ENCODE data around the gene PSAP. TPM values are rescaled to one million over a fixed set of nuclear protein-coding genes. Genes with fewer than 3 reads are reported as not detected.

The PSAP gene
- total RNA-seq, 1 donor from 2014 or later = 1,464 TPM

DNA sequence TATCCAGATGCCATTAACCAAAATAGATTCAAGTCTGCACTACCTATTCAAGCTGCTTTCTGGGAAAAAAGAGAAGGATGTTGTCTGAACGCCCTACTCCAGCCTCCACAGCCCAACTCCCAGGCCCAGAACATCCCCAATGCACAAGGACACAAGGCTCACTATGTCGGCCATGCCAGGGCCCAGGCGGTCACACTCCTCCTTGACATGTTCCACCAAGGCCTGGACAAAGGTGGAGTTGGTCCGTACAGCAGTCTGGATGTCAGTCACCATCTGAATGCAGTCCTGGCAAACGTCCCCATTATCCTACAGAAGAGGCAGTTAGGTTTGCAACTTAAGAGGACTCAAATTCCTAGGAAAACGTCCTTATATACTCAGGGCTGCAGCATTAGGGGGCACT lies 23.2 kb downstream of the PSAP start:
- DNase-seq (ENCODE audit: low read depth) = no peak

DNA sequence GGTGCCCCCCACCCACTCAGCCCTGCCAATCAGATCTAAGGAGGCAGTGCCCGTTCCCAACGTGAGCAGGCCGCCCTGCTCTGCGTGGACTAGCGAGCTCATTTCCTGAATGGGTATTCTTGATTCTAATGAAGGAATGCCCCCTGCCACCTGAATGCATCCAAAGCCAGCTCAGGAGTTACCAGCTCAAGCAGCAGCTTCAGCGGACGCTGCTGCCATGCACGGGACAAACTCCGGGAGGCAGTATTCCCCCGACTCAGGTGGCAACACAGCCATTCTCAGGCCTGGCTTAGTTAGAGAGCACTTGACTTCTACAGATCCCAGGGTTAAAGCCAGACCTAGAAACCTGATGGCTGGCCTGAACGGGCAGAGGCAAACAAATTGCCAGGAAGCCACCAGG lies 25.8 kb downstream of the PSAP start:
- no peak for DNase-seq (ENCODE audit: low read depth)

DNA sequence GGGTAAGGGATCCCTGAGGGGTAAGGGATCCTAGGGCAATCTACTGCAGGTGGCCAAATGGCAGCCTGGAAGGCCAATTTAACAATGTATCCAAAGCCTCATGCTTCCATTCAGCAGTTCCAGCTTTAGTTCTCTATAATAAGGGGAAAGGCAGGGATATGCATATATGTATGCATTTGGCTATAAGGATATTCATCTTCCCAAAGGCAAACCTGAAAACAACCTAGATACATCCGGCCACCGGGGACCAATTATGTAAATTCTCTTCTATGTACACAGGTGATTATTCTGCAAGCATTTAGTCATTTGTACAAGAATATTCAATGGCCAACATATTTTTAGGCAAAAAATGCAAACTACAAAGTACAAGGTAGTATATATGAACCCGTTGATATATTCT lies 26.7 kb downstream of the PSAP start:
- DNase-seq (ENCODE audit: low read depth) = no peak

DNA sequence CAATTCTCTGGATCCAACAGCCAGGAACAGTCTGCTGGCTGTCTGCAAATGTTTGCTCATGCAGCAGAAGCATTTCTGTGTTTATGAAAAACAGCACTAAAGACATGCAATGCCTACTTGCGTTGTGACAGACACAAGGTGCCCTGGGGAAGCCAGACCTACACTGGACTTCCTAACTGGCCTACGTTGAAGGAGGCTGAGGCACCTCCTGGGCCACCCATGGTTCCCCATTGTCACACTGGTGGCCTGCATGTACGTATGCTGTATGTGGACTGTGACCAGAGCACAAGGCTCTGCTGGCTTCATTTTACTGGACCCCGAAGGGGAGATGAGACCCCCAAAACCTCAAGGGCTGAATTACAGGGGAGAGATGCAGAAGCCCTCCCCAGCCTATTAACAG lies 27.7 kb downstream of the PSAP start:
- no peak for DNase-seq (ENCODE audit: low read depth)

DNA sequence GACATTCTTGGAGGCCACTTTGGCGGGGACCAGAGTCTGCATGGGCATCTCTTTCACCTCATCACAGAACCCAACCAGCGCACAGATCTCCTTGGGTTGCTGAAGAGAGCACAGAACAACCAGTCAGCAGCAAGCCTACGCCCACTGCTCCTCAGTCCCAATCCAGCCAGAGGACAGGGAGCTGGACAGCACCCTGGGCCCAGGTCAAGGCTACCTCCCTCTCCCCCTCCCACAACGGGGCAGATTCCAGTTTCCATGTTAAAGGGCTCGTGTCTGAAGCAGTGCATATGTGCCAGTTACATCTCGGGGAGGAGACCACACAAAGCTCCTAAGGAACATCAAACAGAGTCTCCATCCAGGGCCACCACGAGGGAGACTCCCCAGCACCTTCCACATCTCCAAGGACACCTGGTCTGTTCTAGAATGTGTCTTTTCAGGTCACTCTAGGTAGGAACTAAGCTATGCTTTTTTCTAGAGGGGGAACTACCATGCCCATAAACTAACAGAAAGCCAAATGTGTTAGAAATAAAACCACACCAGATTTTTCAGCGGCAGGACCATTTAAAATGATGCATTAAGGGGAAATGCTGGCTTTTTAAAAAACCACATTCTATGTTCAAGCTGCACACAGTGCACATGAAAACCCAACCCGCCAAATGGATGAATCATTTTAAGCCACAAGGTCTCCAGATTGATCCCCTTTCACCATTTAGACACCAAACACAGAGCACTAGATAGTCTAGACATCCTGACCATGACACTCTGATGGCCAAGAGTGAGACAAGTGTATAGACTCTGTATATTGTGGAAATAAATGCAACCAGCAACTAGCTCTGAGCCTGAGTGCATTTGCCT lies 28.9 kb downstream of the PSAP start:
- DNase-seq (ENCODE audit: low read depth) = no peak

DNA sequence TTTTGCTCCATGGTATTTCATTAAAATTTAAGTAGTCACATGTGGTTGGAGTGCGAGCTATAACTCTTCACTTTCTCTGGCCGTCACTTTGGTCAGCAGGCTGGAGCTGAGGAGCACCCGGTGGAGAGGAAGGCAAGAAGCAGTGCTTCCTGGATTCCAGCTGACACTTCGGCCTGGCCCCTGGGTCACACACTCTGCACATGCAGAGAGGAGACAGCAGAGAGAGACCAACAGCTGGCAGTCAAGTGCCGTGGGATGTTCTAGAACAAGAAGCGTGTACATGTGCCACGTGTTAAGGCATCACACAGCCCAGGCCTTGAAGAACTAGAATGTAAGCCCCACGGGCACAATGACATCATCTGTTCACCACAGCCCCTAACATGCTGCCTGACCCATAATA lies 30.1 kb downstream of the PSAP start:
- no peak for DNase-seq (ENCODE audit: low read depth)

DNA sequence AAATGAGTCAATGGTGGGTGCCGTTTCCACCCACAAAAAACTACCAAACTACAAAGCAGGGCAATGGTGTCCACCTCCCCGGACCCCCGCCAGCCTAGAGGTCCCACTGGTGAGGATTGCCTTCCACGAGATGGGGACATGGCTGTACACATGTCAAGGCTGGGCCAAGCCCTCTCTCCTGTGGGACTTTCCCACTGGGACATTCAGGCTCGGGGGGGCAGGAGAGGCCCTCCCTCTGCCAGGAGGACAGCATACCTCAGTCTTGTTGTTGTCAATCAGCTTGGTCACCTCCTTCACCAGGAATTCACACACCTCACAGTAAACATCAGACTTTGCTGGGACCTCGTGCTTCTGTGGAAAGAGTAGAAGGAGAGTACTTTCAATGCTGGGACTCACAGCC lies 31.1 kb downstream of the PSAP start:
- DNase-seq (ENCODE audit: low read depth) = no peak

DNA sequence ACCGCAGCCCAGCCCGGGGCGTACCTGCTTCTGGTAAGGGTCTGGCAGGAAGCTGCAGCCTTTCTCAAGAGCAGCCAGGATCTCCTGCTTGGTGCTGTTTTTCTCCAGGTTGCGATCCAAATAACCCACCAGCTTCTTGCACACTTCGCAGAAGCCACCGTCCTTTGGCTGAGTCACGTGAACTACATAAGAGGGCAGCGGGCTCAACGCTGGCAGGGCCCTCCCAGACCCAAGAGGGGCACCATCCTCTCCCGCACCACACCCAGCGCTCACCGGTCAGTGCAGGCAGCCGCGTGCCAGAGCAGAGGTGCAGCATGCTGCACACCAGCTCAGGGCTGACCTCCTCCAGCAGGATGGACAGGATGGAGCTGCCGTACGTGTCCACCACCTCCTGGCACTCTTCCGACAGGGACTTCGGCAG lies 31.6 kb downstream of the PSAP start:
- DNase-seq (ENCODE audit: low read depth) = no peak

DNA sequence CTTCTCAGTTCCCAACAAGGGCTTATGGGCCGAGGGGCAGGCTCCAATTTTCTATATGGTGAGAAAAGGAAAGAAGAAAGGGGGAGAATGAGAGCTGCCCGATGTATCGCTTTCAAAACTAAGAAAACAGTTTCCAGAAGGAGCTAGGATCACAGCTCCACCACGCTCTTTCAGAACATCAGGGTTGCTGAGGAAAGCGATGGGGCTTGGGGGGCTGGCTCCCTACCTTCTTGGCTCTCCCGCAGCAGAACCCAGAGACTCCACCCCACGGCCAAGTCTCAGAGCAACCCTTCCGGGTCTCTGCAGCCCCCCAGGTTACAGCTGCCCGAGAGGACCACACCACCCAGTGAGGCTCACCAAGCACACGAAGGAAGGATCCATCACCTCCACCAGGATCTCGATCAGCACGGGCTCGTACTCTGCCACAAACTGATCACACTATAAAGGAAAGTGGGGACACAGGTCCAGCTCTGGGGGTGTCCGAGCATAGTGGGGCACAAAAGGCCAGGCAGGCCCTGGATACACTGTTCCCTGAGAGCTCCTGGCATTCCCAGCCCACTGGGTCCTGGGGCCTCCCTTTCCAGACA lies 32.3 kb downstream of the PSAP start:
- DNase-seq (ENCODE audit: low read depth) = no peak

DNA sequence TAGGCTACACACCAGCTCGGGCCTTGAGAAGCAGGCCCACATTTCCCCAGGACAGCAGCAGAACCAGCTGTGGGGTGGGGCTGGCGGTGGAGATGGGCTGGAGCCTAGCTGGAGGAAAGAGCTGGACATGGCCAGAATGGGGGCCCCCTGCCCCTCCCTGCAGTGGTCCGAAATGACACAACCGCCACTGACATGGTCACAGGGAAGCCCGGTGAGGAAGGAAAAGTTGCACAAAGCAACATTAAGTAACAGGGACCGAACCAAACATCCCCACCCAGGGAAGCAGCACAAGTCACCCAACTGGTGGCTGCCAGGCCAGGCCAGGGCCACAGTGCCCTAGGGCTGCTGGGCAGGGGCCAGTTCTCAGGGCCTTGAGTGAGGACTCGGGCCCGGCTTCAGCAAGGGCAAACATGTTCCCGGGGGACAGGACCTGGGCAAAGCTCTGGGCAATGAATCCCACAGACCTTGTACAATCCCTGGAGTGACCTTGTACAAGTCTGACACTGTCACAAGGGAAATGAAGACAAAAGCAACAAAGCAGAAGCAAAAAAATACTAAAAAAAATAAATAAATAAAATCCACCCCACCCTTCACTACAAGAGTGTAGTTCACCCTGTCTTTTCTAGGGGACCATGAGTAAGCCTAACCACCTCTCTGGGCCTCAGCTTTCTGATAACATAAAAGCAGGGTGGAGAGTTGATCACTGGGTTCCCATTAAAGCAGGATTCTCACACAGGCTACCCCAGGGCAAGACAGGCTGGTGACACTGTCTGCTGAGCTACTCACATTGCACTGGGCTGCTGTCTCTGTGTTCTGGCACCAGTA lies 33.0 kb downstream of the PSAP start:
- no peak for DNase-seq (ENCODE audit: low read depth)

DNA sequence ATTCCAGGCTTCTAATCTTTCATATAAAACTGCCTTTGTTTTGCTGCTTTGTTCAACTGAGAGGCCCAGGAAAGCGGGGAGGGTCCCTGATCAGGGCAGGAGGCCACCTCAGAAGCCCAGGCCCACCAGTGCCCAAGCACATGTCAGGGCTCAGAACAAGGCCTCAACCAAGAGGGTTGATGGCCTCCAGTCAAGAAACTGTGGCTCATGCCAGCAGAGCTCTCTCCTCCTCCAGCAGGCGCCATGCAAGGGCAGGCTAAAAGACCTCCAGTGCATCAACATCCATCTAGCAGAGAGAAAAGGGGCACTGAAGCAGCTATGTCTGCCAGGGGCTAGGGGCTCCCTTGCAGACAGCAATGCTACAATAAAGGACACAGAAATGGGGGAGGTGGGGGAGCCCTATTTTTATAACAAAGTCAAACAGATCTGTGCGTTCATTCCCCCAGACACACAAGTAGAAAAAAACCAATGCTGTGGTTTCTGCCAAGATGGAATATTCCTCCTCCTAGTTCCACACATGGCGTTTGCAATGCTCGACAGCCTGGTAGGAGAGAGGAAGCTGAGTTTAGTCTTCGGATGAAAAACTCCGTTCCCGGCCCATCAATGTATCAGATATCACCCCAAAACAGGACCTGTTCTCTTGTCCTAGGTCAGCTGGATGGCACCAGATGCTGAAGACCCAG lies 34.0 kb downstream of the PSAP start:
- DNase-seq (ENCODE audit: low read depth) = no peak

DNA sequence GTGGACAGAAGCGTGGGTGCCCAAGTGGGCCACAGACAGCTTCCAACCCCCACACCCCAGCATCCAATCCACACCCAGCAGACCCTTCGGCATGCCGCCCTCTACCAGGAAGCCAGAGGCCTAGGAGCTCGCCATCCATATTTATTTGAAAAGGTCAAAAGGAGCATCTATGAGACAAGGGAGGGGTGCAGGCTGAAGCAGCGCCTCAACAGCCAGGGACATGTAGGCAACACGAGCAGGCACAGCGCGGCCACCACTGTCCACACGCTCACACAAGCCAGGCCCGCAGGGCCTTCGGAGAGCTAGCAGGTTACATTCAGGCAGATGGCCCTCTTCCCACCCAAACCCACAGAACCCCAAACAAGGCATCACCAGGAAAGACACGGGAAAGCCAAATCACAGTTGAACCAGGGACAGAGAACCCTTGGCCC lies 34.6 kb downstream of the PSAP start:
- no peak for DNase-seq (ENCODE audit: low read depth)

DNA sequence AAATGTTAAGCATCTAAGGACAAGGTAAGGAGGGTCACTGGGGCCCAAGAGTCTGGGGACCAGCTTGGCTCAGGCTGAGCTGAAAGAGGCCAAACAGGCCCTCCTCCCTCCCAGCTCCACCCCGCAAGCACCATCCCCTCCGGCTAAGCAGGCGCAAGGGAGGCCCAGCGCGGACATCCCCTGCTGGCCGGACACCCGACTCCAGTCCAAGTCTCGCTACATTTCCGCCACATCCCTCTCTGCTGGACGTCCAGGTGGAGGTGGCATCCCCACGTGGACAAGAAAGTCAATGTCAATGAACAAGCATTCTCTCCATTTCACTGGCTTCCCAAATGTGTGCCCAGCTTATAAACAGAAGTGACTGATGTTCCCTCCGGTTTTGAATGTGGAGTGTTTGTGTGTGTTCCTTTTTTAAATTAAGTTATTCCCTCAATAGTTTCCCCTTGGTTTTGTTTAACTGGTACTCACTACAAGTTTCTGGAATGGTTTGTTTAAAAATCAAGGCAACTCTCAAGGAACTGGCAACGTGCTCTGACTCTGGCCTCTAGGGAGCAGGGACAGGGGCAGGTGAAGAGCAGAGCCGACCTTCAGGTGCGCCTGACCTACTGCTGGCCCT lies 35.4 kb downstream of the PSAP start:
- DNase-seq (ENCODE audit: low read depth) = no peak

DNA sequence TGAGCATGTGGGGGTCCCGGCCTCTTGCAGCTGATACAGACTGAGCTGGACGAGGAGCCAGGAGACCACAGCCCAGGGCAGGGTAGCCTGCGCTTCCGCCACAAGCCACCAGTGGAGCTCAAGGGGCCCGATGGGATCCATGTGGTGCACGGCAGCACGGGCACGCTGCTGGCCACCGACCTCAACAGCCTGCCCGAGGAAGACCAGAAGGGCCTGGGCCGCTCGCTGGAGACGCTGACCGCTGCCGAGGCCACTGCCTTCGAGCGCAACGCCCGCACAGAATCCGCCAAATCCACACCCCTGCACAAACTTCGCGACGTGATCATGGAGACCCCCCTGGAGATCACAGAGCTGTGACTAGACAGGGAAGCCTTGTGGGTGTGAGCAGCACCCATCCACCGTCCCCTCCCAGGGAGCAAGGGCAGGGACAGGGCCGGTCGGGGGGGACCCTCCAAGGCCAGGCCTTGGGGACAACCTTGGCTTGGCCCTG lies 36.1 kb downstream of the PSAP start:
- DNase-seq (ENCODE audit: low read depth) = no peak

DNA sequence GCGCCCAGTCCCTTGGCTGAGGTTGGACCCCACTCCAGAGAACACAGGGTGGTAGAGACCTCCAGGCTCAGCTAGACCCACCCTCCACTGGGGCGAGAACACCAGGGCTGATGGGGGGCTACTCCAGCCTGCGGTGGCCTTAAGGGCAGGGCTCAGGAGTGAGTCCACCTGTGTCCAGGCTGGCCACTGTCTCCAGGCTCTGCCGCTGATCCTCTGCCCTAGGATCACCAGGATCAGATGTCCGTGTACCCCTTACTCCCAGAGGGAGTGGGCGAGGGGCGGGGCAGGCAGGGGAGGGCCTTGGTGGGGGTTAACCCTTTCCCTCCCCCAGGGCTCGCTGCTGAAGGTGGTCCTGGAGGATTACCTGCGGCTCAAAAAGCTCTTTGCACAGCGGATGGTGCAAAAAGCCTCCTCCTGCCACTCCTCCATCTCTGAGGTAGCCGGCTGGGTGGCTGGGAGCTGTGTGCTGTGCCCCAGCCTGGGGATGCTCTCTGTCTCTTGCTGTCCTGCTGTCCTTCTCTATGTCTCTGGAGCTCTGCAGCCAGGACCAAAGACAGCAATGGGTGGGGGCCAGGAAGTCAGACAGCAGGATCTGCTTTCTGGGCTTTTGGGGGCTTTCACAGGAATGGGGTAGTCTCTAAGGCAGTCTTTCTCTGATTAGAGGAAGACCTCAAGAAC lies 38.0 kb downstream of the PSAP start:
- no peak for DNase-seq (ENCODE audit: low read depth)

DNA sequence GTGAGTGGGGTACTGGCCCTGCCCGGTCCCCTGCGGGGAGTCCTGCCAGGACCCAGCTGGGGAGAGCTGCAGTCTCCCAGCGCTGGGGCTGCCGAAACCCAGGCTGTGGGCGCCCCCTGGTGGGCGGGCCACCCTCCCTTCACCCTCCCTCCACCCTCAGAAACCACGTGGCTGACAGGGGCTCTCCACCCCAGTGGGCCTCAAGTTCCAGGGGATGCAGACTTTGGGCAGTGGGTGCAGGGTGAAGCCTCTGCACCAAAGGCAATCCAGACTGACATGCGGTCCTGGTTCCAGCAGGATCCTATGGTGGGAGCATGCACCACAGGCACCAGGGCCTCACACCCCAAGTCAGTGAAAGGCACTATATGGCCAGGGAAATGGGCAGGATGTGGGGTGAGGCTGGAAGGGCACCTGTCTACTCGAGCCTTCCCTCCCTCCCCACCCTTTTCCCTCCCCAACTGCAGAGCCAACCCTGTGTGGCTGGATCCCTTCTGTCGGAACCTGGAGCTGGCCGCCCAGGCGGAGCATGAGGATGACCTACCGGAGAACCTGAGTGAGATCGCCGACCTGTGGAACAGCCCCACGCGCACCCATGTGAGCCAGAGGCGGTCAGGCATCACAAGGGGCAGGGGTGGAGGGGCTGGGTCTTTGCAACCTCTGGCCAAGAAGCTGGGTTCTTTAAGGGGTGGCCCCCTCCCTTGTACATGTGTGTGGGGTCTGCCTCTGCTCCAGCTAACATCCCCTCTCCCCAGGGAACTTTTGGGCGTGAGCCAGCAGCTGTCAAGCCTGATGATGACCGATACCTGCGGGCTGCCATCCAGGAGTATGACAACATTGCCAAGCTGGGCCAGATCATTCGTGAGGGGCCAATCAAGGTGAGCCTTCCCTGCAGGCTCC lies 38.8 kb downstream of the PSAP start:
- no peak for DNase-seq (ENCODE audit: low read depth)

DNA sequence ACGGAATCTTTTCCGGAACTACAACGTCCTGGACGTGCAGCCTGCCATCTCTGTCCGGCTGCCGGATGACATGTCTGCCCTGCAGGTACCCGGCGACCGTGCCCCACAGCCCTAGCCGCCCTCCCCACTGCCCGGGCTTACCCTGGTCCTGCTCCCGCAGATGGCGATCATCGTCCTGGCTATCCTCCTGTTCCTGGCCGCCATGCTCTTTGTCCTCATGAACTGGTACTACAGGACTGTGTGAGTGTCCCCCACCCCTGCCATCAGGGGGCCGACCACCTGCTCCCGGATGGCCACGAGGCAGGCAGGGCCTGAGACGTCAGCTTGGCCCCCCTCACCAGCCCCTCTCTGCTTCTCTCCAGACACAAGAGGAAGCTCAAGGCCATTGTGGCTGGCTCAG lies 39.7 kb downstream of the PSAP start:
- DNase-seq (ENCODE audit: low read depth) = no peak

DNA sequence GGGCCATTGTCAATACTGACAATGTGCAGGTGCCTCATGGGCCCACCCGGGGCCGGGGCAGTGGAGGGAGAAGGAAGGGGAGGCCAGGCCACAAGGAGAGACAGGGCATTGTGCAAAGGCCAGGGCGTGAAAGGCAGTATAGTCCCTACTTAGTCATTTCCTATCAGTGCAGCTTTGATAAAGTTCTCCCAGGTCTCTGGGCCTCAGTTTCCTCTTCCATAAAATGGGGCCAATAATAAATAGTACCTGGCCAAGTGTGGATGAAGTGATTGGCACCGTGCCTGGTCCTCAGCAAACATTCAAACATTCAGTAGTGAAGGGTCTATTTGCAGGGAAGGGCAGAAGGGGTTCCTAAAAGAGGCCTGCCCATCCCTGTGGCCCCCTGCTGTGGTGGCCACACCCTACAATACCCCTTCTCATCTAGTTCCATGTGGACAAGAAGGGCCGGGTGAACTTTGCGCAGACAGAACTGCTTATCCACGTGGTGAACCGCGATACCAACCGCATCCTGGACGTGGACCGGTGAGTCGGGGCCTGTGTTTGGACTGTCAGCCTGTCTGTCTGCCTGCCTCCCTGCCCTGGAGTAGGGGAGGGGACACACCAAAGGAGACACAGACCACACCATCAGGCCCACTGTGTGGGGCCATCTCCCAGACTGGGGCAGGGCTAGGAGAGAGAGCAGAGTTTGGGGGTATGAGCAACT lies 40.9 kb downstream of the PSAP start:
- no peak for DNase-seq (ENCODE audit: low read depth)

DNA sequence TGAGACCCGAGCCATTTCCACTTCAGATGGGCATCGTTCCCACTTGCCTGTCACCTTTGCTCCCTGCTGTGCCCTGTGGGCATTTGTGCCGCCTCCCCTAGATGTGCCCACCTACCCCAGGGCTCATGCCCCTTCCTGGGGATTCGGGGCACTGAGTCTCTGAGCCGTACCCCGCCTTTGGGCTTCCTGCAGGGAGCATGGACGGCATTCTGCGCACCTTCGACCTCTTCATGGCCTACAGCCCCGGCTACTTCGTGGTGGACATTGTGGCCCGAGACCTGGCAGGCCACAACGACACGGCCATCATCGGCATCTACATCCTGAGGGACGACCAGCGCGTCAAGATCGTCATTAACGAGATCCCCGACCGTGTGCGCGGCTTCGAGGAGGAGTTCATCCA lies 41.4 kb downstream of the PSAP start:
- DNase-seq (ENCODE audit: low read depth) = no peak
